Gastrocnemius medialis (tissue), 4 donors: ENCODE results near the gene PDE10A. TPM values are rescaled to one million over a fixed set of nuclear protein-coding genes. Genes with fewer than 3 reads are reported as not detected.

Experiments used
- ATAC-seq, 2 donors: fragments of 150-250 bp; one replicate each; pipeline ENCODE4 v1.9.1; 2016
- DNase-seq, 2 donors: peaks; one replicate each; pipeline ENCODE4 v3.0.0-alpha.2; 2019
- H3K27ac ChIP-seq, 4 donors: fragments of 200-600 bp; sonication (generic); 1 replicate in 1 of 4; 2 replicates in 3 of 4; pipeline ENCODE4 v1.5.1; 2016 to 2018; ENCODE audit warnings: mild to moderate bottlenecking in 2 of 4, moderate library complexity in 1 of 4
- H3K27me3 ChIP-seq, 3 donors: fragments of 200-600 bp; sonication (generic) in 2 of 3; 1 replicate in 1 of 3; 2 replicates in 2 of 3; pipeline versions ENCODE4 v1.5.1 to v1.6.0; 2016 to 2019; ENCODE audit warnings: mild to moderate bottlenecking in 1 of 3, moderate library complexity in 1 of 3
- H3K36me3 ChIP-seq, 2 donors: fragments of 200-600 bp; sonication (generic) in 1 of 2; one replicate each; pipeline ENCODE4 v1.5.1; 2017 to 2018
- H3K4me1 ChIP-seq, 2 donors: fragments of 200-600 bp; sonication (generic) in 1 of 2; one replicate each; pipeline ENCODE4 v1.5.1; 2016 to 2017; ENCODE audit warnings: mild to moderate bottlenecking in 2 of 2
- H3K4me3 ChIP-seq, 4 donors: fragments of 200-600 bp; sonication (generic) in 3 of 4; 1 replicate in 1 of 4; 2 replicates in 3 of 4; pipeline ENCODE4 v1.5.1; 2016 to 2019; ENCODE audit warnings: mild to moderate bottlenecking in 2 of 4
- H3K9me3 ChIP-seq, 3 donors: fragments of 200-600 bp; sonication (generic) in 2 of 3; 1 replicate in 1 of 3; 2 replicates in 2 of 3; pipeline ENCODE4 v1.5.1; 2016 to 2019
- CTCF ChIP-seq, 5 experiments: fragments of 450-650 bp in 3 of 5; fragments of 200-600 bp in 2 of 5; sonication (generic) in 2 of 5; IDR thresholded peaks in 4 of 5; conservative IDR thresholded peaks in 1 of 5; 1 replicate in 4 of 5; 2 replicates in 1 of 5; pipeline ENCODE4 v1.5.1; 2016 to 2019; ENCODE audit warnings: antibody characterized with exemption in 5 of 5, mild to moderate bottlenecking in 3 of 5, moderate library complexity in 3 of 5
- POLR2A ChIP-seq, 2 donors: fragments of 450-650 bp; IDR thresholded peaks; one replicate each; pipeline ENCODE4 v1.6.1; 2017; ENCODE audit warnings: antibody characterized with exemption in 2 of 2, mild to moderate bottlenecking in 2 of 2, moderate library complexity in 2 of 2
- in situ Hi-C, 4 donors: fragments of 200-750 bp; cut with MboI; loops; one replicate each; pipeline versions ENCODE4 v1.15.0 to v1.8.0; 2017; ENCODE audit warnings: low sequenced_read_pairs in 4 of 4
- intact Hi-C: fragments of 100-400 bp; cut with DNase I; formaldehyde crosslinking; loops from one replicate; pipeline ENCODE4 v1.15.1; 2023; ENCODE audit warnings: low total_unique reads
- total RNA-seq, 4 donors: library from RNA; depleted of rRNA; stranded (reverse); fragments of >200 nt; gene quantifications; one replicate each; pipeline versions ENCODE4 v1.1.0 to v1.2.3, GENCODE V29; 2016

Gene PDE10A
- total RNA-seq, 4 donors from 2014 or later = 0.24 to 1.5 (median 1.2) TPM

- Histone ChIP-seq H3K4me1 (no peaks in the 10 kb centered on the region), H3K27me3 (no peaks in the 10 kb centered on the region), H3K36me3 (no peaks in the 10 kb centered on the region), H3K4me3 (no peak overlapping the region), H3K27ac (no peak overlapping the region), H3K9me3 (no peaks in the 10 kb centered on the region)
- DNase-seq (no peak), ATAC-seq (no peak)
- in situ Hi-C loops = no loop called here
- intact Hi-C loops = no loop called here
- TF ChIP-seq POLR2A (IDR thresholded peaks at IDR 0.05) (no peak), CTCF (IDR thresholded peaks at IDR 0.05 in 4 of 5, conservative IDR thresholded peaks at IDR 0.05 in 1 of 5) (no peak)
Measured at GRCh38 chr6:165487950-165488349, 175.1 kb downstream of the PDE10A start.

DNA sequence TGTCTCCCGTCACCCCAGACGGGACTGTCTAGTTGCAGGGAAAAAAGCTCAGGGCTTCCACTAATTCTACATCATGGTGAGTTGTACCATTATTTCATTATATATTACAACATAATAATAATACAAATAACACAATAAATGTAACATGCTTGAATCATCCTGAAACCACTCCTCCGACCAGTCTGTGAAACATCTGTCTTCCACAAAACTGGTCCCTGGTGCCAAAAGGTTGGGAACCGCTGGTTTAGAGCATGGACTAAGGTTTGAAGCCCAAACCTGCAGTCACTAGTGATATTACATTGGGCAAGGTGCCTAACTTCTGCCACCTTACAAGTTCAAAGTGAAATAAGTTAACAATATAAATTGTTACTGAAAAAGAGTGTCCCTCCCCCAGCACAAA is 175.7 kb downstream of the PDE10A start:
- intact Hi-C loops = no loop called here
- Histone ChIP-seq H3K4me3 (no peak overlapping the region), H3K27ac (no peak overlapping the region), H3K36me3 (no peaks in the 10 kb centered on the region), H3K4me1 (no peaks in the 10 kb centered on the region), H3K9me3 (no peaks in the 10 kb centered on the region), H3K27me3 (no peaks in the 10 kb centered on the region)
- DNase-seq = no peak
- in situ Hi-C loops = no loop called here
- TF ChIP-seq CTCF (IDR thresholded peaks at IDR 0.05 in 4 of 5, conservative IDR thresholded peaks at IDR 0.05 in 1 of 5) = no peak
- no peak for ATAC-seq

DNA sequence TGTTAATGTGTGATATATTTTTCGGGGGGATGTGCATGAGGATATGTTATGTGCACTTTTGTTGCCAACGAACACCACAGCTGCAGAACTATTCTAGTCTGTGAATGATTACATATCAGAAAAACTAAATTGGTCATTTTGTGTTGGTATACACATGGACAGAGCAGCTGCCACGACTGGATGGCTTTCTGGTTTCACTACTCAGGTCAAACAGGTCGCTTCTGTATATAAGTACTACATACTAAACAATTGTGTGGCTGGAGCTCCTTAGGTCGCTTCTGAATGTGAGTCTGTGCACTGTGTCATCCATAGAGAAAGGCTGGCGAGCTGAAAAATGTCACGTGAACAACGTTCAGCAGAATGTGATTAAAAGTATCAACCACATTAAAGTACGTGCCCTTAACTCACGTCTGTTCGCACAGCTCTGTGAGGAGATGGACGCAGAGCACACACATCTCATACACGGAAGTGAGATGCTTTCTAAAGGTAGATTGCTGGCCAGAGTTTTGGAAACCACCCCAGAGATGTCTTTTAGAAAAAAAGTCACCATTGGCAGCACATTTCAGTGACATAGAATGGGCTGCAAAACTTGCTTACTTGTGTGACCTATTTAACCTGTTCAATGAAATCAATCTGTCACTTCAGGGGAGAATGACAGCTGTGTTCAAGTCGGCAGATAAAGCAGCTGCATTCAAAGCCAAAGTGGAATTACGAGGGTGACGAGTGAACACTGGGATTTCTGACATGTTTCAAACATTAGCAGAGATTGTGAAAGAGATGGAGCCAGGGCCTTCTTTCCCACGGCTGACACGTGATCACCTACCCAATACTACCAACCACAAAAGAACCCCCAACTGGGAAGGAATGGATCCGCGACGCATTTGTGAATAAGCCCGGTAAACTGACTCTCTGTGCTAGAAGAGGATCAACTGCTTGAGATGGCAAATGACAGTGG is 176.6 kb downstream of the PDE10A start:
- TF ChIP-seq CTCF (IDR thresholded peaks at IDR 0.05 in 4 of 5, conservative IDR thresholded peaks at IDR 0.05 in 1 of 5) (no peak), POLR2A (IDR thresholded peaks at IDR 0.05) (no peak)
- Histone ChIP-seq H3K27me3 (no peaks in the 10 kb centered on the region), H3K27ac (no peak overlapping the region), H3K4me1 (no peaks in the 10 kb centered on the region), H3K9me3 (no peaks in the 10 kb centered on the region), H3K4me3 (no peak overlapping the region), H3K36me3 (no peaks in the 10 kb centered on the region)
- no peak for DNase-seq
- no peak for ATAC-seq
- in situ Hi-C loops (no loop called here), intact Hi-C loops (no loop called here)

- ATAC-seq = no peak
- TF ChIP-seq POLR2A (IDR thresholded peaks at IDR 0.05) (no peak), CTCF (IDR thresholded peaks at IDR 0.05 in 4 of 5, conservative IDR thresholded peaks at IDR 0.05 in 1 of 5) (no peak)
- Histone ChIP-seq H3K27me3 (no peaks in the 10 kb centered on the region), H3K27ac (no peak overlapping the region), H3K4me1 (no peaks in the 10 kb centered on the region), H3K36me3 (no peaks in the 10 kb centered on the region), H3K9me3 (no peaks in the 10 kb centered on the region), H3K4me3 (no peak overlapping the region)
- intact Hi-C loops (no loop called here), in situ Hi-C loops (no loop called here)
- DNase-seq = no peak
Measured at GRCh38 chr6:165484178-165484889, 178.7 kb downstream of the PDE10A start.
